ENCODE data around the gene AP4E1. TPM values are rescaled to one million over a fixed set of nuclear protein-coding genes. Genes with fewer than 3 reads are reported as not detected.
"Not testable (repeated sequence)": the region's sequence is repeated elsewhere in the genome, so short reads cannot be mapped to it uniquely, and the experiment has no call there.

Gene AP4E1
- total RNA-seq, 2 donors from 2014 or later = 6.1 to 9.2 TPM

DNA sequence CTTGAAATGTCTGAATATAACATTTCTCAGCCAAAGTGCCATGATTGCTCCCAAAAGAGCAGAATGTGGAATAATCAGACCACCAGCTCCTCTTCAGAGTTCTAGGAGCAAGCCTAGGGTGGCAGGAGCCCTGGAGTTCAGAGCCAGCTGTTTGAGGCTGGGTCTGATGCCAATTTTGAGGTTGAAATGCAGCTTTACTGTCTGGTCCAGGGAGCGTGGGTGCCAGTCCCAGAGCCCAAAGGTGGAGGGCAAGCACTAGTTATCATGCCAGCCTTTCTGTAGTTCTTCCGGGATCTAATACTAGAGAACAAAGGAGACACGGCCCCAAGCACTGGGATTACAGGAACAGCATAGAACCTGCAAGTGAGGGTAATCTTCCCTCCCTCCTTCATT, 117.0 kb downstream of the AP4E1 start:
- no peaks in the 10 kb centered on the region for H3K4me1 ChIP-seq (replicated peaks)
- no peaks in the 10 kb centered on the region for H3K9me3 ChIP-seq
- TF ChIP-seq, protein P1, sequence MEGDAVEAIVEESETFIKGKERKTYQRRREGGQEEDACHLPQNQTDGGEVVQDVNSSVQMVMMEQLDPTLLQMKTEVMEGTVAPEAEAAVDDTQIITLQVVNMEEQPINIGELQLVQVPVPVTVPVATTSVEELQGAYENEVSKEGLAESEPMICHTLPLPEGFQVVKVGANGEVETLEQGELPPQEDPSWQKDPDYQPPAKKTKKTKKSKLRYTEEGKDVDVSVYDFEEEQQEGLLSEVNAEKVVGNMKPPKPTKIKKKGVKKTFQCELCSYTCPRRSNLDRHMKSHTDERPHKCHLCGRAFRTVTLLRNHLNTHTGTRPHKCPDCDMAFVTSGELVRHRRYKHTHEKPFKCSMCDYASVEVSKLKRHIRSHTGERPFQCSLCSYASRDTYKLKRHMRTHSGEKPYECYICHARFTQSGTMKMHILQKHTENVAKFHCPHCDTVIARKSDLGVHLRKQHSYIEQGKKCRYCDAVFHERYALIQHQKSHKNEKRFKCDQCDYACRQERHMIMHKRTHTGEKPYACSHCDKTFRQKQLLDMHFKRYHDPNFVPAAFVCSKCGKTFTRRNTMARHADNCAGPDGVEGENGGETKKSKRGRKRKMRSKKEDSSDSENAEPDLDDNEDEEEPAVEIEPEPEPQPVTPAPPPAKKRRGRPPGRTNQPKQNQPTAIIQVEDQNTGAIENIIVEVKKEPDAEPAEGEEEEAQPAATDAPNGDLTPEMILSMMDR (IDR thresholded peaks at IDR 0.05) = no peak
- TF ChIP-seq POLR2A (IDR thresholded peaks at IDR 0.05) (no peak), POLR2AphosphoS5 (IDR thresholded peaks at IDR 0.05) (no peak)
- no peak overlapping the region for H3K4me3 ChIP-seq
- intact Hi-C loops (cut with DNase I) = no loop called here
- no peak overlapping the region for H3K27ac ChIP-seq
- DNase-seq (ENCODE audit: low spot score) = no peak
- H3K27me3 ChIP-seq (replicated peaks; ENCODE audit: insufficient read depth) = no peaks in the 10 kb centered on the region
- H3K36me3 ChIP-seq = no peaks in the 10 kb centered on the region
- 59% methylated on average over 3 of the region's 3 CpGs for WGBS

DNA sequence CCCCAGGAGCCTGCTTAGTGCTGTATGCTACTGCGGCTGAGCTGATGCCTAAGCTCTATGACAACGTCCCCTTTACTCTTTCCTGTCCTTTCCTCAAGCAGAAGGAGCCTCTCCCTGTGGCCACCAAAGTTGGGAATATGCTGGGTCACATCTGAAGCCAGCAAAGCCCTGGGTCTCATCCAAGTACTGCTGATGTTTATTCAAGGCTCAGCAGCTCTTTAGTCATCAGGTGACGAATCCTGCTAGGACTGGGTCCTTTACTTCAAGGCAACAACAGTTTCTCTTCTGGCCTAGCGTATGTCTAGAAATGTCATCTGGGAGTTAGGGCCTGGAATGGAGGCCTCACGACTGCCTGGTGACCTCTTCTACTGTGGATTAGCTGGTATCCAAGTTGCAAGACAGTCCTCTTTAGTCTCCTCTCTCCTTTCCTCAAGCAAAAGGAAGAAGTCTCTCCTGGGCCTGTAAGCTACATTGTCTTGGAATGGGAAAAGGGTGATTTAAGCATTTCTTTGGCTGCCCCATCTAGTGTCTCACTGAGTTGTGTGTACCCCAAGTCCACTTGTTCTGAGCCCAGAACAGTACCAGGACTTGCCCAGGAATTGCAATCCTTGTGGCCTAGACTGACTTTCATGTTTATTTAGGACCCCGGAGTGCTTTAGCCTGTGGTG, 122.3 kb downstream of the AP4E1 start:
- Histone ChIP-seq H3K9me3 (no peaks in the 10 kb centered on the region), H3K27me3 (replicated peaks; ENCODE audit: insufficient read depth) (no peaks in the 10 kb centered on the region), H3K27ac (no peak overlapping the region), H3K4me3 (no peak overlapping the region), H3K36me3 (no peaks in the 10 kb centered on the region), H3K4me1 (replicated peaks) (no peaks in the 10 kb centered on the region)
- intact Hi-C loops (cut with DNase I) = no loop called here
- WGBS = 64% methylated on average over 6 of the region's 6 CpGs
- TF ChIP-seq POLR2AphosphoS5 (IDR thresholded peaks at IDR 0.05) (peak; percentile 75), POLR2A (IDR thresholded peaks at IDR 0.05) (no peak)
- TF ChIP-seq, protein P1 (IDR thresholded peaks at IDR 0.05) = no peak
- peak; percentile 66 for DNase-seq (ENCODE audit: low spot score)

DNA sequence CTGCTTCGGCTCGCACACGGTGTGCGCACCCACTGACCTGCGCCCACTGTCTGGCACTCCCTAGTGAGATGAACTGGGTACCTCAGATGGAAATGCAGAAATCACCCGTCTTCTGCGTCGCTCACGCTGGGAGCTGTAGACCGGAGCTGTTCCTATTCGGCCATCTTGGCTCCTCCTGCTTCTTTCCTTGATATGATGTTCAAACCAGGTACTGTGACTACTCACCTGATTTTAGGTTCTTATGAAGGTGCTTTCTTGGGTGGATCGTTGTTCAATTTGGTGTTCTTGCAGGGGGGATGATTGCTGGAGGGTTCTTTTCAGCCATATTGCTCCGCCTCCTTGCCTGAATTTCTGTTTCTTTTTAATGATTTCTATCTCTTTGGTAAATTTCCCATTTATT, 129.0 kb downstream of the AP4E1 start:
- DNase-seq (ENCODE audit: low spot score); H3K4me3 ChIP-seq; H3K9me3 ChIP-seq; H3K27me3 ChIP-seq (replicated peaks; ENCODE audit: insufficient read depth); H3K36me3 ChIP-seq; intact Hi-C loops (cut with DNase I); H3K4me1 ChIP-seq (replicated peaks); H3K27ac ChIP-seq: not testable (repeated sequence)
- 97% methylated on average over 13 of the region's 13 CpGs for WGBS

DNA sequence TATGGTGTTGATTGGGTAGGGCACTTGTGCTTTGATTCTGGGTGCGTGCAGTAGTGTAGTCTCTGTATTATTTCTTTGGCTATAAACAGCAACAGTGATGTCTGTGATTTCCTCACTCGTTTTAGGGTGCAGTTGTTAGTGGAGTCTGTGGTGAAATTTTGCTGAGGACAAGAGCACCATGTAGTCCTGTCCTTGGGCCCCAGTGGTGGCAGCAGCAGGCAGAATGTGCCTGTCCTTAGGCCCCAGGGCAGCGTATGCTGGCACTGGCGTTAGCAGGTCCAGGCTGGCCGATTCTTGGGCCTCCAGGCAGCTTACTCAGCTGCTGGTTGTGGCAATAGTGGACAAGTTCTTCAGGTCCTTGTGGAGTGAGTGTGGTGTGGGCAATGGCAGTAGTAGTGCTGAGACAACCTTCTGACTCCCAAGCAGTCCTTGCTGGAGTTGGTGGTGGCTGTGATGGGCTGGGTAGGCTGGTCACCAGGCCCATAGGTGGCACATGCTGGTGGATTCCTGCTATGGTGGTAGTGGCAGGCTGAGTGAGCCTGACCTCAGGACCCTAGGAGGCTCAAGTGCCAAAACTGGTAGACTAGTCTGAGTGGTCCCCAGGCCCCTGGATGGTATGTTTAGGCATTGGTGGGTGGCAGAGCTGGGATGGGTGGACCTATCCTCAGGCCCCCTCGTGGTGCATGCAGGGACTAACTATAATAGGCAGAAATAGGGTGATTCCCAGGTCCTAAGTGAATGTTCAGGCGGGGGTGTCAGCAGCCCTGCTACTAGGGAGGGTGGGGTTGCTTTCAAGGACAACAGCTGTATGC, 129.9 kb downstream of the AP4E1 start:
- no peaks in the 10 kb centered on the region for H3K4me1 ChIP-seq (replicated peaks)
- DNase-seq (ENCODE audit: low spot score) = no peak
- H3K27ac ChIP-seq = no peak overlapping the region
- H3K27me3 ChIP-seq (replicated peaks; ENCODE audit: insufficient read depth) = no peaks in the 10 kb centered on the region
- H3K4me3 ChIP-seq = no peak overlapping the region
- no peaks in the 10 kb centered on the region for H3K9me3 ChIP-seq
- WGBS = 85% methylated on average over 7 of the region's 7 CpGs
- no peaks in the 10 kb centered on the region for H3K36me3 ChIP-seq
- TF ChIP-seq, protein P1 (IDR thresholded peaks at IDR 0.05) = no peak
- no peak for TF ChIP-seq POLR2AphosphoS5 (IDR thresholded peaks at IDR 0.05)
- TF ChIP-seq POLR2A (IDR thresholded peaks at IDR 0.05) = no peak
- intact Hi-C loops (cut with DNase I) = no loop called here

DNA sequence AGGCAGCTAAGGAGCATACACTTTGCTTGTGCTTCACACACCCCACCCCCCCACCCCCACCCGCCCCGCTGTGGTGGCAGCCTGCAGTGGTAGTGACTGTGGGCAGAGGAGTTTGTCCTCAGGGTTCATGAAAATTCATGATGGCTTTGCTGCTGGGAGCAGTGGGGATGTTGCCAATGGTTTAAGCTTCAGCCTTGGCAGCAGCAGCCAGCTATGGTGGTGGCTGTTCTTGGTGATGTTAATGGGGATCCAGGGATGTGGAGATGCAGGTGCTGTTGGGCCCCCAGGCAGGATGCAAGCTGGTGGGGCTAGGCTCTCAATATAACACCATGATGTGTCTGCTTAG, 130.5 kb downstream of the AP4E1 start:
- intact Hi-C loops (cut with DNase I) = no loop called here
- no peak for DNase-seq (ENCODE audit: low spot score)
- Histone ChIP-seq H3K27me3 (replicated peaks; ENCODE audit: insufficient read depth) (no peaks in the 10 kb centered on the region), H3K9me3 (no peaks in the 10 kb centered on the region), H3K4me1 (replicated peaks) (no peaks in the 10 kb centered on the region), H3K27ac (no peak overlapping the region), H3K4me3 (no peak overlapping the region), H3K36me3 (no peaks in the 10 kb centered on the region)
- WGBS = 100% methylated on average over 2 of the region's 2 CpGs
- TF ChIP-seq, protein P1 (IDR thresholded peaks at IDR 0.05) = no peak
- no peak for TF ChIP-seq POLR2A (IDR thresholded peaks at IDR 0.05)
- TF ChIP-seq POLR2AphosphoS5 (IDR thresholded peaks at IDR 0.05) = no peak
